Activated CD4-positive, alpha-beta T cell treated with anti-CD3 and anti-CD28 coated beads for 24 hours (primary cell): Measurements from ENCODE around the gene ASXL1.
"Not testable (repeated sequence)": the region's sequence is repeated elsewhere in the genome, so short reads cannot be mapped to it uniquely, and the experiment has no call there.

Experiments used
- DNase-seq, 2 donors: peaks; one replicate each; pipeline ENCODE4 v3.0.0-alpha.2; 2020; ENCODE audit warnings: low read depth in 2 of 2

Gene ASXL1

DNA sequence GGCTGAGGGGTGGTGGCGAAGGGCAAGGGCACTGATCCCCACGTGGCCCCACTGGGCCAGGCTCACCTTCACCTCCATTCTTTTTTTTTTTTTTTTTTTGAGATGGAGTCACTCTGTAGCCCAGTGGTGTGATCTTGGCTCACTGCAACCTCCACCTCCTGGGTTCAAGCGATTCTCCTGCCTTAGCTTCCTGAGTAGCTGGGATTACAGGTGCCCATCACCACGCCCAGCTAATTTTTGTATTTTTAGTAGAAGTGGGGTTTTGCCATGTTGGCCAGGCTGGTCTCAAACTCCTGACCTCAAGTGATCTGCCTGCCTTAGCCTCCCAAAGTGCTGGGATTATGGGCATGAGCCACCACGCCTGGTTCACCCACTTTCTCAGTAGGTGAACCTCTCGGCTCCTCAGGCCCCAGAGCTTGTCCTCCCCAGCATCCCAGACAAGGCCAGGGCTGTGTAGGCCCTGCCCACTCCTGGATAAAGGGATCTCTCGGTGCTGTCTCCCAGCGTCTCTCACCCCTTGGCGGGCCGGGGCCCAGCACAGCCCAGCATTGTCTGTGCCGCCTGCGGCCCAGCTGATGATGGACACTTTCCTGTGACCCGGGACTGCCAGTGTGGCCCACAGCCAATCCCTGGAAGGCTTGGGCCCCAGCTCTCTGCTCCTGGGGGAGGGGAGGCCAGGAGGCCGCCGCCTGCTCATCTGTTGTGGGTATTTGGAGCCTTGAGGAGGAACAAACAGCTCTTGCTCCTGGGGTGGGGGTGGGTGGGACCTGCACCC lies 108.0 kb downstream of the ASXL1 start:
- not testable (repeated sequence) for DNase-seq

DNA sequence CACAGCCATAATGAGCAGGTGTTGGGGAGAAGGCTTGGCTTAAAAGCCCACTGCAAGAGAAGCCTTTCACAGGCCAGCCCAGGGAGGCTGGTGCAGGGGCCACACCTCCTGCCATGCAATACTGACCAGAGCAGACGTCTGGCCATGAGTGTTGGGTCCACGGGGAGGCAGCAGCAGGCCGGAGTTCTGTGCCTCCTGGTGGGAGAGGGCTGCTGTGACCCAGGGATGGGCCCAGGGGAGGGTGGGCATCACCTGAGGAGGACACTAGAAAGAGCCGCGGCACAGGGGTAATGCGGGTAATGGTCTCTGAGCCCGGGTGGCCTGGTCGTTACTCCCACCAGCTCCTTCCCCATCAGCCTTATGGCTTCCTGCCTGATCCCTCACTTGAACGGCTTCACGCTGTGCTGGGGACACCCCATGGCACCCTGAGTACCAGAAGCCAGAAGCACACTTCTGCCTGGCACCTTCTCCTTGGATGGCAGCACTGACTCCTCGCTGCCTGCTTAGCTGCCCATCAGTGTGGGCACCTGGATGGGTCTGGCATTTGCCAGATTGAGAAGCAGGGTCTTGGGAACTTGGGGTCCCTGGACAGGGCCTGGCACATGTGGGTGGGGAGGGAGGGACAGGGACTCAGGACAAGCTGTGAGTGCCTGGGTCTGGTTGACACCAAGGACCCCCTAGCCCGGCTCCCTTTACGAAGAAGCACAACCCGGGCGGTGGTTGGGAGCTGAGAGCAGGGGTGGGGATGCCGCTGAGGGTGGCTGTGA lies 108.8 kb downstream of the ASXL1 start:
- DNase-seq = no peak

DNA sequence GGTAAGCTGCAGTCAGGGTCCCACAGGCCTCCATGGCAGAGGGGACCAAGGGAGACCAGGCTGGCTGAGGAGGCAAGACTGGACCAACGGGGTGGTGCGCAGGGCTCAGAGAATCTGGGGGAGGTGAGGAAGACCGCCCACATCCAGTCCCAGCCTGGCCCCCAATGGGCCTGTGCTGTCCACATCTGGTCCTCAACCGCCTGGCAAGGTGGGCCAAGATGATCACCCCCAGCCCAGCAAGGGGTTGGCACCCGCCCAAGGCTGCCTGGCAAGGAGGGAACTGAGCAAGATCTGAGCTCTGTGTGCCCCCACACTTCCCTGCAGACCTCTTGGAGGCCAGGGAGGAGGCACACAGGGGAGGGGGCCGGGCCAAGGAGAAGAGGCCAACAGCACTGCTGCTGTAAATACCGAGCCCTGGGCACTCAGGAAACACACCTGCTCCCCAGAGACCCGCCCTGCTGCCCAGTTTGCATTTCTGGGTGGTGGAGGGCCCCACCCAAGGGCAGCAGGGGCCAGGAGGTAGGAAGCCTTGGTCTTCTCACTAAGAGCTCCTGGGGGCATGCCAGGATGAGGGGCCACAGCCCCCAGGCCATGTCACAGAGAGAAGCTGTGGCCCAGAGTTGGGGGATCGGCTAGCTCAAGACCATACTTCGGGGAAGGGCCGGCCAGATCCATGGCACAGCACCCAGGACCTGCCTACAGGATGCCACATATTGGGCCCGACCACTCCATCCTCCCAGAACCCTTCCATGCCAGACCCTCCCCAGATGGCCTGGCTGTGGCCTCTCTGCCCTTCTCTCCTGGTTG lies 109.6 kb downstream of the ASXL1 start:
- no peak for DNase-seq

DNA sequence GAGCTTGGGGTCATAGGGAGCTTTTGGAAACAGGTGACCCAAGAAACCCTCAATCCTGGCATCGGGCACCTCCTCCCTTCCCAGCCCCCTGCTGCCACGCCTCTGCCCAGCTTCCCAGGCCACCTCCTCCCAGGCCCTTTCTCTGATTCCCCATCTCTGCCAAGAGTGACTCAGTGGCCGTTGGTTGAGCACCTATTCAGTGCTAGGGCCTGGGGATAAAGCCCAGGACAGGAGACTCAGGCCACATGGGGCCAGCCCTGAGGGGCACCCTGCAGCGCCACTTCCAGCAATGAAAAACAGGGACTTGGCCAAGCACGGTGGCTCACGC lies 110.1 kb downstream of the ASXL1 start:
- no peak for DNase-seq

DNA sequence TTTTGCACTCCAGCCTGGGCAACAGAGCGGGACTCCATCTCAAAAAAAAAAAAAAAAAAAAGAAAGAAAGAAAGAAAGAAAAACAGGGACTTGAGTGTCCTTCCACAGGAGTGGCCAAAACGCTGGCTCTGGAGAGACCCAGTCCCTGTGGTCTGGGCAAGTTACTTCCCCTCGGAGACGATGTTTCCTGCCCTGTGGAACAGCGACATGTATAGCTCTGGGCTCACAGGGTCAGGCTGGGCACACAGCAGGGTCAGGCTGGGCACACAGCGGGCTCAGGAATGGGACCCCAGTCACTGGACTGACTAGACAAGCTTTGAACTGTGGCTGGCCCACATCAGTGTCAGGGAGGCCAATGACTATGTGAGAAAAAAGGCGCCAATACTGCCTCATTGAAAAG lies 110.7 kb downstream of the ASXL1 start:
- DNase-seq = no peak

DNA sequence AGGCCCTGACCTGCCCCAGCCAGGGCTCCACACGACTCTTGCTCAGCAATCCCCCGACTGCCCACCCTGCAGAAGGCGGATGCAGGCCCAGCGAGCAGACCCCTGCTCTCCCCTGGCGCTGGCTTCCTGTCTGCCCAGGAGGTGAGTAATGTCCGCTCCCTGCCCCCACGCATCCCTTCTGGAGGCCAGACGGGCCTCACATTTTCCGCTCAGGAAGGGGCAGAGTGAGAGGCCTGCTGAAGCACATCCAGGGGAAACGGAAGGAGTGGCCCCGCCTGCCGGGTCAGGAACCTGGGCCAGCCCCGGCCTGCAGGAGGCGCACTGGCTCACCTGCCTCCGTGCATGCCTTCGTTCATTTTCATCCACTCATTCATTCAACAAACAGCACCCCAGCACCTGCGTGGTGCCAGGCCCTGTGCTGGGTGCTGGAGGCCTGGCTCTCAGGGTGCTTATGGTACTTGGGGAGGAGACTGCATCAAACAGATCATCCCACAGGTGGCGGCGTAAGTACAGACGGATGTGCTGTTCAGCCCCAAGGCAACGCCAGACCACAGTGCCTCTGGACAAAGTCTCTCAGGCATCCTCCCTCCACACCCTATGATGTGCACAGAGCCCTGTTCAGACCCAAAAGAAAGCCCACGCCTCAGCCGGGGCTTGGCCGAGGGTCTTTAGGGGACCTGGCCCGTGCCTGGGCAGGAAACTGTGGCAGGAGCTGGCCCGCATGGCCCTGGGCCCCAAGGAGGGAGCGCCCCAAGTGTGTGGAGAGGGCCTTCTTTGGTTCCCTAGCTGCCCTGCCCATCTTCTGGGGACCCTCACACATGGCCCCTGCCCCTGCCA lies 112.1 kb downstream of the ASXL1 start:
- no peak for DNase-seq

DNA sequence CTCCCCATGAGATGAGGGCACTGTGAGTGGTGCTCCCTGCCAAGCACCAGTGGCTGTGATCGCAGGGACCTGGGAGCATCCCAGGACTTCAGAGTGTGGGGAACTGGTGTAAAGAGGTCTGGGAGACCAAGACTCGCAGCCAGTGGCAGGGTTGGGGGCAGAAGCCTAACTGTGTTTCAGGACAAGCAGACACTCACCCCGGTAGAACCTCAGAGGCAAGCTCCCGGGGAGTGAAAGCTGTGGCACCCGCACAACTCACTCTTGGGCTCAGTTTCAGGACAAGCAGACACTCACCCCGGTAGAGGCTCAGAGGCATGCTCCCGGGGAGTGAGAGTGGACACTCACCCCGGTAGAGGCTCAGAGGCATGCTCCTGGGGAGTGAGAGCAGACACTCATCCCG lies 112.8 kb downstream of the ASXL1 start:
- no peak for DNase-seq

DNA sequence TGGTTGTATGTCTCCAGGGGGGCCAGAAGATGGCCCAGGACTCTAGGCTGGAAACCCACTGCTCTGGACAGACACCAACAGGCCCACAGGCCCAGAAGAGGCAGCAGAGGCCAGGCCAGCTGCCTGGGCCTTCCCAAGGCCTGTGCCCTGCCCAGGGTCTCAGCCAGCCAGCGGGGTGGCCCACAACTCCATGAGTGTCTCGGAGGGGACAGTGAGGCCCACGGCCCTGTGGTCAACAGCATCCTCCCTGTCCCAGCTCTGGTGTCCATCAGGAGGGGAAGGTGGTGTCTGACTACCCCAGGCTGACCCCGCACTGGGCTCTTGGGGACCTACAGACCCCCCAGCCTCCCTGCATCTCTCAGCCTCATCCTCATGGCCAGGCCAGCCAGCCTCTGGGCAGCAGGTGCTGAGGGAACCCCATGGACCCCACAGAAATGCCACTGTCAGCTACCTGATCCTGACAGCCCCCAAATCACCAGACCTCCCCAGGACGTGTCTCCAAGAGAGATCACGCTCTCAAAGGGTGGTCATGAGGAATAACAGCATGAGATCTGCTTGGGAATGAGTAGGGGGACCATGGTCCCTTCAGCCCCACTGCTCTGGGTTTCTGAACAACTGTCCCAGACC lies 114.6 kb downstream of the ASXL1 start:
- no peak for DNase-seq

DNA sequence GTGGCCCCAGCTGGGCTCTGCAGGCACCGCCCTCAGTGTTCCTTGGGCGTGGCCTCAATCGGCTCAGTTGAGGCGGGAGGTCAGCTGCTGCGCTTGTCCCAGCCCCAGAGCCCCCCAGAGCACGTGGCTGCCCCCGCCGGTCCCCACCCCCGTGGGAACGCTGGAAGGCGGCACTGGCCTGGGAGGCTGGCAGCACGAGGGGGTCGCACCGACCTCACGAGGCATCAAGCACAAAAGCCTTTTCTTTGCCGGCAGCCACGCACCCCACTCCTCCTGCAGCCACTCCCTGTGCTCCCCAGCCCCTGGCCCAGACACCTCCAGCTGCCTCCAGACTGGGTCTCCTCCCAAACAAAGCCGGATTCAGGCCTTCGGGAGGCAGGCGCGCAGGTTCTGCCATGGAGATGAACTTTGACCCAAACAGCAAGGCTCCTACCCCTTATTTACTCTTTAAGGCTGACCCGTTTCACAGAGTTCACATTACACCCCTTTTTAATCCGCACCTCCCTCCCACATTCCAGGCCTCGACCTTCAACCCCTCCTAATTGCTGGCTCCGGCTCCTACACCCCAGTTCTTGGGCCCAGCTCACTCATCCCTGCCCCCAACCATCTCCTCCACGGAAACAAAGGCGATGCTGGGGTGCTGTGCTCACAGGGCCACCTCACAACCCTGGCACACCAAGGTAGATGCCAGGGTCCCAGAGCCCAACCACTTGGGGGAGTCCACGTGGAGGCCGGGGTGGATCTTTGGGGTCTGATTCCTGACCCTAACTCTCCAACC lies 115.3 kb downstream of the ASXL1 start:
- no peak for DNase-seq

DNA sequence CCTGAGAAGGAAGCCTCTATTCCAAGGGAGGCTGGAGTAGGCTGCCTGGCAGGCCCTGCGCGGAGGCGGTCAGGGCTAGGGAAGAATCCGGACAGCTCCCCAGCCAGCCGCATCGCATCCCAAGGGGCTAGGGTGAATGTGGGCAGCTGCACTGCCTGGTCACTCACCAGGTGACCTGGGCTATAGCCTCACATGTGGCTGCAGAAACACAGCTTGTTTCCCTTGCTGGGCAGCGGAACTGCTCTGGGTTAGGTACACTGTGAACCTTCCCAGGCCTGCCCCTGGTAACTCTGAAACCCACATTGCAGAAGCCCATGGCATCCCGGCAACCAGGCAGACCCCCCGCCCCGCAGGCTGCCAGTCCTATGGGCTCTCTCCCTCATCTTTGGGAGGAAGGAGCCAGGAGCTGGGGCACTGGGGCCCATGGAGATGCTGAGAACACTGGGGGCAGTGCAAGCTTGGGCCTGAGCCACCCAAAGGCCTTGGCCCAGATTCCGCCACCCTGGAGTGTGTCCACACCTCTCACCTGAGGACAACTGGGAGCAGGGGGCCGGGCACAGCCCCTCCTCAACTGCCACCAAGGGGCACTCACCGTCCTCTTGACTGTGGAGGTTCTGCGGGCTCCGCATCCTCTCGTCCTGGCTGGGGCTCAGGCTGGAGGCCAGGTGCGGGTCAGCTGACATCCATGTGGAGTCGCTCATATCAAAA lies 116.0 kb downstream of the ASXL1 start:
- no peak for DNase-seq

DNA sequence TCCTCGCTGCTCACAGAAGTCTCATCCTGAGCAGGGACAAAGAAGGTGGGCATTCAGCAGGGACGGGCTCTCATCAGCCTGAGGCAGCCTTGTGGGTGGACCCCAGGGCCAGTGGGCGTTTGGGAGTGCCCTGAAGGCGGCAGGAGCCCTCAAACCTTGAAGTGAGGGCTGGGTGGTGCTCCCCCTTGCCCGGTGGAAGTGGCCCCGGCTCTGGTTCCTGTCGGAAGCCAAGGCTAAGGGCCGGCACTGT lies 116.5 kb downstream of the ASXL1 start:
- DNase-seq = no peak

DNA sequence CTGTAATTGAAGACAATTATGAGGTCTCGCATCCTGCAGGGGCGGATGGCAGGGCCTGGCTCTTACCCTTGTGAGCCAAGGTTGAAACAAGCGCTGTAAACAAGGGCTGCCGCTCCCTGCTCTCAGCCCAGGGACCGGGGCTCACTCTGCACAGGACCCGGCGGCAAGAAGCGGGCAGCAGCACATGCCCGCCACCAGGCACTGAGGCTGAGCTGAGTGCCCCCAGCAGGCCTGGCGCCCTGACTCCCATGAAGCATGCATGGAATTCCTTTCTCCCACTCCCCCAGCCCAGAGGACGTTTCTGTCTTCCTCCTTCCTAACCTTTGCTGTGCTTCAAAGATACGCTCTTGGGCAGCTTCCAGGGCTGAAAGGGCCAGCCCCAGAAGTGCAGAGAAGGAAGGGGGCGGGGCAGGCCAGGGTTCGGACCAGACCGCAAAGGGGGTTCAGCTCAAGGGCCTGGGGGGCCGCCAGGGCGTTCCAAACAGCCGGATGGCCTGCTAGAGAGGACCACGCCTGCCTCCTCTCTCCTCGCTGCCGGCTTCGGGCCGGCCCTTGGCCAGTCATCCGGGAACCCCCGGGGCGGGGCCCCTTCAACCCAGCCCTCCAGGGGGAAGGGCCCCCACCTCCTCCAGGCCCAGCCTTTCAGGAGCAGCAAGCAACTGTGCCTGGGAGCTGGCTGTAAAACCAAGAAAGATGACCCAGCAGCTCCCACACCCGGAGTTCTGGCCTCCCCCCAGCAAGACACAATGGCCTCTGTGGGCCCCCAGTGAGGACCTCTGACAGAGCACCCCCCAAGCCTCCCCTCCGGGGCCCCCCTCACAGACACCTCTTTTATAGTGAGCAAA lies 117.1 kb downstream of the ASXL1 start:
- DNase-seq = no peak

DNA sequence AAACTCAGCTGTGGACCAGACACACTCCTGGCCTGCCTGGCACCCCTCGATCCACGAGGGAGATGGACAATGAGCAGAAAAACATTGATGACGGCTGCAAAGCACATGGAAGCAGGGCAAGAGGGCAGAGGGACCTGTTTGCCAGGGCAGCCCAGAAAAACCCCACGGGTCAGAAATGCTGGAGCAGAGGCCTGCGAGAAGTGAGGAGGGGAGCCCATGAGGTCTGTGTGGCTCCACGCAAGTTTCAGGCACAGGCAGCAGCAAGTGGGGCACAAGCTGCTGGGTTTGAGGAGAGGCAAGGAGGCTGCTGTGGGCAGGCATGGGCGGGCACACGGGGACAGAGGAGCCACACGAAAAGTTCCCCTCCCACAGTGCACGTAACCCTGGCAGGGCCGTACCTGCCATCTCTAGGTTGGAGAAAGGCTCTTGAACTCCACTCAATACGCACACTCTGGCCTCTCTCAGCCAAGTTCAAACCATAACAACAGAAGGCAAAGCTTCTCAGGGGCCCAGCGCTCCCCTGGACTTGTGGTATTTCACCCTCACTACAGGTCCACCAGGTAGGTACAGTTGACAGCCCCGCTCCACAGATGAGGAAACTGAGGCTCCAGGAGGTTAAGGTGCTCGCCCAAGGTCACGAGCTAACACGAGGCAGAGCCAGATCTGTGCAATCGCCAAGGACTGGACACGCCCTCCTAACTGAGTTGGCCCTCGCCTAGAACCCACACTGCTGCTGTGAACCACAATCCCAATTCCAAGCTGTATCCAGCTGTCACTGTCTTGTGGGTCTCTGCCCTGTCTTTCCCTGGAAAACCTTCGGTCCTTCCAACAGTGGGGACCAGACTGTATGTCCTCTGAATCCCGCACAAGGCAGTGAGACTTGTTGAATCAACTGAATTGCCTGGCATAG lies 118.8 kb downstream of the ASXL1 start:
- DNase-seq = no peak

DNA sequence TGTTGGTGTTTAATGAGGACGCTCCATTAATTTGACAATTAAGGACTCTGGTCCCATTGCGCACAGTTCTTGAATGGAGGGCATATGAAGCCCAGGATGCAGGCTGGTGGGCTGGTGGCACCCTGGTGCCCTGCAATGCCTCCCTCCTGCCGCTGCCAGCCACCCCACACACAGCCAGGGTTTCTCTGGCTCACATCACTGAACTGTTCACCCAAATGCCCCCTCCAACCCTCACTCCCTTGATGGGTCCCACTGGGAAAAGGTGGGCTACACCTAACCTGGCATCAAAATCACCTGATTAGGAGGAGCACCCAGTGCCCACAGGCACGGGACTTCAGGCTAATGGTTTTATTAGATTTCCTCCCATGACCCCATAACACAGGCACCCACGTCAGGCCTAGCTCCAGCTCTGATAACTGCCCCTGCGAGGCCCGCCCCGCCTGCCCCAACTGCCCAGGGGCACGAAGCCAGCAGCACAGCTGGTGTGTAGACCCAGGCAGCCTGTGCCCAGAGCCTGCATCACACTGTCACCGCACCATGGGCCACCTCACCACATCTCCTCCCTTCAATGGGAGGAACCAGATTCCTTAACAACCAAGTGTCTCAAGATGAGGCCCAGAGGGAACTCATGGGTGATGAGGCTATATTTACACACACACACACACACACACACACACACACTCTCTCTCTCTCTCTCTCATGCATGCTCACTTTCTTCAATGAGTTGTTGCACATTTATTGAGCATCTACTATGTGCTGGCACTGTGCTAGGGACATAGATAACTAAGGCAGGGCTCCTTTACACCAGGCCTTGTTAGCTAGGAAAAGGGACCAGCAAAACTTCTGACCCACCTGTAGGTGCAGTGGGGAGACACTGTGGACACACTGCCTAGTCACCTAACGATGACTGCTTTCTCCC lies 119.7 kb downstream of the ASXL1 start:
- no peak for DNase-seq

DNA sequence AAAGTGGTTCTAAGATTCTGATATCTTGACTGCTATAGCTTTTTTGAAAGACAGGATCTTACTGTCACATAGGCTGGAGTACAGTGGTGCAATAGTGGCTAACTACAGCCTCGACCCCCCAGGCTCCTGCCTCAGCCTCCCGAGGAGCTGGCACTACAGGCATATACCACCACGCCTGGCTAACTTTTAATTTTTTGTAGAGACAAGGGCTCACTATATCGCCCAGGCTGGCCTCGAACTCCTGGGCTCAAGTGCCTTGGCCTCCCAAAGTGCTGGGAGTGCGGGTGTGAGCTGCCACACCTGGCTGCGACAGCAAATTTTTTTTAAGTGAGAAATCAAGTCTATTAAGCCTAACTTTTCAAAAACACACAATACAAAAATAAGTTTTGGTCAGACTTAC lies 120.4 kb downstream of the ASXL1 start:
- DNase-seq = no peak

DNA sequence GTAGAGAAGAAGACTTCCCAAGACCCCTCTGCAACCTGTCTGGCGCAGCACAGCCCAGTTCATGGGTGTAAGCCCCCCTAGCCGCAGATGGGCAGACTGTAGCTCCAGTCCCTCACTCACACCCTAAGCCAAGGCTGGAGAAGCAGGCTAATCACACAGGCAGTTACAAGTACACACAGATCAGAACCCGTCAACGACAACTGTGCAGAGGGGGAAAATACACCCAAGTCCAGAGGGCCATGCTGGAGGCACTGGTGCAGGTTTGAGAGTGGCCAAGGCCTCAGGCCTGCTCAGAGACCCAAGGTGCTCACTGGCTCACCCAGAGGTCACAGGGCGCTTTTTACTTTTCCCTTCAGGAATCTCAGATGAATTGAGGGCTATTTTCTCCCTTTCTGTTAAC lies 120.9 kb downstream of the ASXL1 start:
- no peak for DNase-seq

DNA sequence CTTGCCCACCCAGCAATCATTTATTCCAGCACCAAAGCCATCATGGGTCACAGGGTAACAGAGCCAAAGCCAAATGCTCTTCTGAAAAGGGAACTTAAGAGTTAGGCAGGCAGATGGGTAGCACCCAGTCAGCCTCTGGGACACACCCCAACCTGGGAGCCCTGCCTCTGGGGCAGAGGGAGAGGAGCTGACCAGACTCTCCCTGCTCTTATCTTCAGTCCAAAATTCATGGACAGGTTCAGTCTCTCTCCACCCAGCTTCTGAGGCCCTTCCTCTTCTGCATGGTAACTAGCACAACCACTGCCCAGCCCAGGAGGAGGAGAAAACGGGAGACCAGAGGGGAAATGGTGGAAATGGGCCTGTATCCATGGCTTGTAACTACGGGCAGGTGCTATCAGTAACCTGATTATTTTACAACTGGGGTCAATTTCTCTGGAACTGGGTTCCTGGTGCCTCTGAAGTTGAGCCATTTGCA lies 121.6 kb downstream of the ASXL1 start:
- DNase-seq = no peak
